Measurements from ENCODE around the gene DNAJA1. TPM values are rescaled to one million over a fixed set of nuclear protein-coding genes. Genes with fewer than 3 reads are reported as not detected.

DNAJA1 gene
- total RNA-seq, 1 experiment from 2014 or later: 80.4 TPM

- peaks cover 21% of the 10 kb centered on the region for H3K4me1 ChIP-seq (ENCODE audit: low read length)
- no peaks in the 10 kb centered on the region for H3K9me3 ChIP-seq (ENCODE audit: low read length)
- H3K9ac ChIP-seq (ENCODE audit: low read length): no peak overlapping the region
- no peak overlapping the region for H3K4me3 ChIP-seq (ENCODE audit: low read length)
- no peaks in the 10 kb centered on the region for H3K79me2 ChIP-seq (ENCODE audit: low read length)
- peaks cover 28% of the 10 kb centered on the region; the same call in 1 of the 2 replicates for H3K36me3 ChIP-seq (ENCODE audit: insufficient read depth, low read length)
- no peak overlapping the region for H3K27ac ChIP-seq (ENCODE audit: low read length)
- peak; percentile 49 for DNase-seq
- H4K20me1 ChIP-seq (ENCODE audit: insufficient read depth, low read depth, low read length): peaks cover 14% of the 10 kb centered on the region; the same call in 1 of the 2 replicates
- H2AFZ ChIP-seq (ENCODE audit: low read length): no peak overlapping the region
- no peak overlapping the region for H3K4me2 ChIP-seq (ENCODE audit: low read depth, low read length, poor library complexity, severe bottlenecking)
- H3K9me2 ChIP-seq (replicated peaks; ENCODE audit: insufficient read depth, low read length): no peaks in the 10 kb centered on the region
- no peaks in the 10 kb centered on the region for H3K27me3 ChIP-seq (ENCODE audit: low read length)
Measured at GRCh38 chr9:33040792-33041431, 15.8 kb downstream of the DNAJA1 start.

GRCh38 chr9:33041432-33042188 is 16.5 kb downstream of the DNAJA1 start:
- Histone ChIP-seq H2AFZ (ENCODE audit: low read length) (no peak overlapping the region), H3K79me2 (ENCODE audit: low read length) (no peaks in the 10 kb centered on the region), H3K4me2 (ENCODE audit: low read depth, low read length, poor library complexity, severe bottlenecking) (no peak overlapping the region), H3K9ac (ENCODE audit: low read length) (no peak overlapping the region), H3K36me3 (ENCODE audit: insufficient read depth, low read length) (peaks cover 21% of the 10 kb centered on the region; the same call in 1 of the 2 replicates), H3K27me3 (ENCODE audit: low read length) (no peaks in the 10 kb centered on the region), H3K4me1 (ENCODE audit: low read length) (peaks cover 21% of the 10 kb centered on the region), H3K9me2 (replicated peaks; ENCODE audit: insufficient read depth, low read length) (no peaks in the 10 kb centered on the region), H3K27ac (ENCODE audit: low read length) (0 out of 2 replicates have a peak overlapping the region, but pooled peaks have one; percentile 17), H3K4me3 (ENCODE audit: low read length) (no peak overlapping the region), H3K9me3 (ENCODE audit: low read length) (no peaks in the 10 kb centered on the region), H4K20me1 (ENCODE audit: insufficient read depth, low read depth, low read length) (peaks cover 9% of the 10 kb centered on the region; the same call in 1 of the 2 replicates)
- DNase-seq: peak; percentile 52

- H3K9ac ChIP-seq (ENCODE audit: low read length): no peak overlapping the region
- DNase-seq: no peak
- H3K27ac ChIP-seq (ENCODE audit: low read length): no peak overlapping the region
- H3K36me3 ChIP-seq (ENCODE audit: insufficient read depth, low read length): peaks cover 16% of the 10 kb centered on the region; the same call in 1 of the 2 replicates
- H3K27me3 ChIP-seq (ENCODE audit: low read length): no peaks in the 10 kb centered on the region
- H4K20me1 ChIP-seq (ENCODE audit: insufficient read depth, low read depth, low read length): peaks cover 6% of the 10 kb centered on the region; the same call in 1 of the 2 replicates
- H3K9me2 ChIP-seq (replicated peaks; ENCODE audit: insufficient read depth, low read length): no peaks in the 10 kb centered on the region
- H3K9me3 ChIP-seq (ENCODE audit: low read length): no peaks in the 10 kb centered on the region
- H3K4me1 ChIP-seq (ENCODE audit: low read length): peaks cover 21% of the 10 kb centered on the region
- H3K79me2 ChIP-seq (ENCODE audit: low read length): no peaks in the 10 kb centered on the region
- H2AFZ ChIP-seq (ENCODE audit: low read length): no peak overlapping the region
- H3K4me2 ChIP-seq (ENCODE audit: low read depth, low read length, poor library complexity, severe bottlenecking): no peak overlapping the region
- no peak overlapping the region for H3K4me3 ChIP-seq (ENCODE audit: low read length)
Measured at GRCh38 chr9:33042473-33042872, 17.4 kb downstream of the DNAJA1 start.

- Histone ChIP-seq H3K9me3 (ENCODE audit: low read length) (no peaks in the 10 kb centered on the region), H2AFZ (ENCODE audit: low read length) (peak overlapping the region; percentile 32; the same call in 1 of the 2 replicates), H3K27ac (ENCODE audit: low read length) (0 out of 2 replicates have a peak overlapping the region, but pooled peaks have one; percentile 23), H3K4me3 (ENCODE audit: low read length) (peak overlapping the region; percentile 60), H3K79me2 (ENCODE audit: low read length) (0 out of 2 replicates have a peak, but pooled peaks cover 3% of the 10 kb centered on the region), H4K20me1 (ENCODE audit: insufficient read depth, low read depth, low read length) (peaks cover 2% of the 10 kb centered on the region; the same call in 1 of the 2 replicates), H3K4me1 (ENCODE audit: low read length) (peaks cover 21% of the 10 kb centered on the region), H3K9ac (ENCODE audit: low read length) (peak overlapping the region; percentile 64), H3K9me2 (replicated peaks; ENCODE audit: insufficient read depth, low read length) (no peaks in the 10 kb centered on the region), H3K4me2 (ENCODE audit: low read depth, low read length, poor library complexity, severe bottlenecking) (peak overlapping the region; percentile 64), H3K36me3 (ENCODE audit: insufficient read depth, low read length) (peaks cover 17% of the 10 kb centered on the region; the same call in 1 of the 2 replicates), H3K27me3 (ENCODE audit: low read length) (no peaks in the 10 kb centered on the region)
- no peak for DNase-seq
Measured at GRCh38 chr9:33043671-33044070, 18.6 kb downstream of the DNAJA1 start.

- no peaks in the 10 kb centered on the region for H3K9me3 ChIP-seq (ENCODE audit: low read length)
- H3K36me3 ChIP-seq (ENCODE audit: insufficient read depth, low read length): peaks cover 17% of the 10 kb centered on the region; the same call in 1 of the 2 replicates
- H3K9ac ChIP-seq (ENCODE audit: low read length): peak overlapping the region; percentile 64
- H3K9me2 ChIP-seq (replicated peaks; ENCODE audit: insufficient read depth, low read length): no peaks in the 10 kb centered on the region
- peak overlapping the region; percentile 23; the same call in 1 of the 2 replicates for H3K27ac ChIP-seq (ENCODE audit: low read length)
- H2AFZ ChIP-seq (ENCODE audit: low read length): peak overlapping the region; percentile 32; the same call in 1 of the 2 replicates
- H3K4me1 ChIP-seq (ENCODE audit: low read length): peaks cover 21% of the 10 kb centered on the region
- H3K79me2 ChIP-seq (ENCODE audit: low read length): 0 out of 2 replicates have a peak, but pooled peaks cover 3% of the 10 kb centered on the region
- peak overlapping the region; percentile 60 for H3K4me3 ChIP-seq (ENCODE audit: low read length)
- peak overlapping the region; percentile 64 for H3K4me2 ChIP-seq (ENCODE audit: low read depth, low read length, poor library complexity, severe bottlenecking)
- no peaks in the 10 kb centered on the region for H4K20me1 ChIP-seq (ENCODE audit: insufficient read depth, low read depth, low read length)
- H3K27me3 ChIP-seq (ENCODE audit: low read length): no peaks in the 10 kb centered on the region
- DNase-seq: peak; percentile 88
Measured at GRCh38 chr9:33044162-33044673, 19.1 kb downstream of the DNAJA1 start.

GRCh38 chr9:33044677-33045282 is 19.7 kb downstream of the DNAJA1 start:
- peak overlapping the region; percentile 32; the same call in 1 of the 2 replicates for H2AFZ ChIP-seq (ENCODE audit: low read length)
- peaks cover 21% of the 10 kb centered on the region for H3K4me1 ChIP-seq (ENCODE audit: low read length)
- no peaks in the 10 kb centered on the region for H3K9me2 ChIP-seq (replicated peaks; ENCODE audit: insufficient read depth, low read length)
- peak overlapping the region; percentile 64 for H3K4me2 ChIP-seq (ENCODE audit: low read depth, low read length, poor library complexity, severe bottlenecking)
- H3K4me3 ChIP-seq (ENCODE audit: low read length): peak overlapping the region; percentile 60
- no peak for DNase-seq
- H3K9ac ChIP-seq (ENCODE audit: low read length): peak overlapping the region; percentile 64
- H3K27ac ChIP-seq (ENCODE audit: low read length): peak overlapping the region; percentile 23; the same call in 1 of the 2 replicates
- no peaks in the 10 kb centered on the region for H3K9me3 ChIP-seq (ENCODE audit: low read length)
- H4K20me1 ChIP-seq (ENCODE audit: insufficient read depth, low read depth, low read length): no peaks in the 10 kb centered on the region
- H3K79me2 ChIP-seq (ENCODE audit: low read length): 0 out of 2 replicates have a peak, but pooled peaks cover 3% of the 10 kb centered on the region
- H3K27me3 ChIP-seq (ENCODE audit: low read length): no peaks in the 10 kb centered on the region
- peaks cover 21% of the 10 kb centered on the region; the same call in 1 of the 2 replicates for H3K36me3 ChIP-seq (ENCODE audit: insufficient read depth, low read length)

- DNase-seq: no peak
- Histone ChIP-seq H3K36me3 (ENCODE audit: insufficient read depth, low read length) (peaks cover 21% of the 10 kb centered on the region; the same call in 1 of the 2 replicates), H3K4me1 (ENCODE audit: low read length) (peaks cover 26% of the 10 kb centered on the region), H3K4me3 (ENCODE audit: low read length) (no peak overlapping the region), H3K9me2 (replicated peaks; ENCODE audit: insufficient read depth, low read length) (no peaks in the 10 kb centered on the region), H3K9ac (ENCODE audit: low read length) (no peak overlapping the region), H3K9me3 (ENCODE audit: low read length) (no peaks in the 10 kb centered on the region), H3K4me2 (ENCODE audit: low read depth, low read length, poor library complexity, severe bottlenecking) (no peak overlapping the region), H3K27ac (ENCODE audit: low read length) (no peak overlapping the region), H3K27me3 (ENCODE audit: low read length) (no peaks in the 10 kb centered on the region), H3K79me2 (ENCODE audit: low read length) (peaks cover 6% of the 10 kb centered on the region; the same call in 1 of the 2 replicates), H2AFZ (ENCODE audit: low read length) (no peak overlapping the region), H4K20me1 (ENCODE audit: insufficient read depth, low read depth, low read length) (no peaks in the 10 kb centered on the region)
Measured at GRCh38 chr9:33046061-33046460, 21.0 kb downstream of the DNAJA1 start.

Data from Karpas-422 (cell line).